ENCODE measurements around the gene IL33.
A peak's percentile ranks its signal among the peaks of the same experiment; 100 is the strongest.

GRCh38 chr9:6218099-6218502, 2.5 kb downstream of the IL33 start:
- TF ChIP-seq CTCF (IDR thresholded peaks at IDR 0.05) (no peak), POLR2A (IDR thresholded peaks at IDR 0.05; ENCODE audit: low read depth) (no peak), POLR2AphosphoS5 (IDR thresholded peaks at IDR 0.05) (peak in 1 of 2 donors; percentile 78)

All from esophagus muscularis mucosa (tissue), 3 donors.